Measurements from ENCODE around the gene GNG7.
A peak's percentile ranks its signal among the peaks of the same experiment; 100 is the strongest.

The GNG7 gene

DNA sequence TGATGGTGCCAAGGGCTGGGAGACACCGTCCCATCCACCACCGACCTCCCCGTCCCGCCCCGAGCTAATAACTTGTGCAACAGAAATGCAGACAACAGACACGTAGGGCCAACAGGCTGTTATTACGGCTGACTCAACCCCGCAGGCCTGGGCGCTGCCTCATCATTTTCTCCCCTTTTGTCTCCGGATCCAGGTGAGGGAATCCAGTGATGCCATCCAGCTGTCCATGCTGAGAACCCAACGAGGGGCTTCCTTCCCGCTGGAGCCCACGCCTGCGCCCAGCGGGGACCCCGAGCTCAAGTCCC, 25.1 kb upstream of the GNG7 start:
- Histone ChIP-seq H3K9ac (no peak overlapping the region), H4K20me1 (peaks cover 38% of the 10 kb centered on the region), H3K27ac (peak overlapping the region; percentile 54; the same call in 1 of the 2 replicates), H3K4me2 (peak overlapping the region; percentile 97), H3K4me3 (no peak overlapping the region), H3K9me3 (no peaks in the 10 kb centered on the region), H3K4me1 (peaks cover 98% of the 10 kb centered on the region), H3K27me3 (peaks cover 5% of the 10 kb centered on the region; the same call in 1 of the 2 replicates), H3K36me3 (peaks cover 20% of the 10 kb centered on the region)
- TF ChIP-seq Cebpa-rat (IDR thresholded peaks at IDR 0.05) = no peak

GRCh38 chr19:2726904-2727639, 24.6 kb upstream of the GNG7 start:
- Histone ChIP-seq H3K4me2 (peak overlapping the region; percentile 97), H3K36me3 (peaks cover 15% of the 10 kb centered on the region), H3K9ac (peak overlapping the region; percentile 48; the same call in 1 of the 2 replicates), H3K27me3 (peaks cover 5% of the 10 kb centered on the region; the same call in 1 of the 2 replicates), H3K27ac (peak overlapping the region; percentile 54), H3K9me3 (no peaks in the 10 kb centered on the region), H3K4me1 (peaks cover 98% of the 10 kb centered on the region), H4K20me1 (peaks cover 33% of the 10 kb centered on the region), H3K4me3 (peak overlapping the region; percentile 39; the same call in 1 of the 2 replicates)
- no peak for TF ChIP-seq Cebpa-rat (IDR thresholded peaks at IDR 0.05)

- Histone ChIP-seq H3K27me3 (peaks cover 5% of the 10 kb centered on the region; the same call in 1 of the 2 replicates), H3K9me3 (no peaks in the 10 kb centered on the region), H3K4me2 (peak overlapping the region; percentile 97), H3K4me1 (peaks cover 97% of the 10 kb centered on the region), H3K36me3 (peaks cover 7% of the 10 kb centered on the region; the same call in 1 of the 2 replicates), H3K4me3 (peak overlapping the region; percentile 39; the same call in 1 of the 2 replicates), H4K20me1 (peaks cover 25% of the 10 kb centered on the region), H3K9ac (peak overlapping the region; percentile 48; the same call in 1 of the 2 replicates), H3K27ac (peak overlapping the region; percentile 54)
- TF ChIP-seq Cebpa-rat (IDR thresholded peaks at IDR 0.05) = no peak
Observed at GRCh38 chr19:2726160-2726855, 23.8 kb upstream of the GNG7 start.

DNA sequence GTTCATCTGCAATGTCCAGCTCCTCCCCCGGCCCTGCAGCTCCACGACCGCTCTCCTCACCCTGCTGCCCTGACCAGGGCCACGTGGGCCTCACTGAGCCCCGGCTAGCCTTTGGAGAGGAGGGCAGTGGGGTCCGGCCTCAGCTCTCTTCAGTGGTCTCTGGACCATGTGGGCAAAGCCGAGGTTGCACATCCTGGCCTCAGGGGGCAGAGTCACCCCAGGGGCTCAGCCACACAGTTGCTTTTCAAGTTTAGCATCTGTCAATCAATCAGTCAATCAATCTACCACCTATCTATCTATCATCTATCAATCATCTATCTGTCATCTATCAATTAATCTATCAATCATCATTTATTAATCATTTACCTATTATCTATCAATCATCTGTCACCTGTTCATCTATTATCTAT, 21.7 kb upstream of the GNG7 start:
- no peak overlapping the region for H3K9ac ChIP-seq
- H3K4me1 ChIP-seq = peaks cover 89% of the 10 kb centered on the region
- H3K9me3 ChIP-seq = no peaks in the 10 kb centered on the region
- TF ChIP-seq Cebpa-rat (IDR thresholded peaks at IDR 0.05) = no peak
- peaks cover 5% of the 10 kb centered on the region; the same call in 1 of the 2 replicates for H3K27me3 ChIP-seq
- H3K4me3 ChIP-seq = no peak overlapping the region
- no peaks in the 10 kb centered on the region for H3K36me3 ChIP-seq
- H3K4me2 ChIP-seq = peak overlapping the region; percentile 96
- peaks cover 31% of the 10 kb centered on the region for H4K20me1 ChIP-seq
- H3K27ac ChIP-seq = no peak overlapping the region

DNA sequence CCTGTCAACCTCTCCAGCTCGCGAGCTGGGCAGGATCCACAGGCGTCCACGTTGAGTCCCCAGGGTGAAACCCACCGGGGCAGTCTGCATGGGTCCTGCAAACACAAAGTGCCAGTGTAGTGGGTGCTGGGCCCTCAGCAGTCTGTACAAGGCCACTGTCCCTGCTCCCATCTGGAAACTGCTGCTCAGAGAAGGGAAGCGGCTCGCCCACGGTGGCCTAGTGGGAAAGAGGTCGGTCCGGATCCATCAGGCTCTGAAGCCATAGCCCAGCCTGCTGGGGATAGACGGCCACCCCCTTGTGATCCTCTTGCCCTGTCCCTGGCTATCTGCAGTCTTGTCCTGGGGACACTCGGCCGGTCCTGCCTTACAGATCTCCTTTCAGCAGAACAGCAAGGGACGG, 21.3 kb upstream of the GNG7 start:
- Histone ChIP-seq H3K9me3 (no peaks in the 10 kb centered on the region), H3K4me3 (no peak overlapping the region), H3K27ac (0 out of 2 replicates have a peak overlapping the region, but pooled peaks have one; percentile 41), H3K4me2 (peak overlapping the region; percentile 96), H3K9ac (no peak overlapping the region), H3K4me1 (peaks cover 88% of the 10 kb centered on the region), H4K20me1 (peaks cover 35% of the 10 kb centered on the region), H3K27me3 (peaks cover 5% of the 10 kb centered on the region; the same call in 1 of the 2 replicates), H3K36me3 (no peaks in the 10 kb centered on the region)
- no peak for TF ChIP-seq Cebpa-rat (IDR thresholded peaks at IDR 0.05)

DNA sequence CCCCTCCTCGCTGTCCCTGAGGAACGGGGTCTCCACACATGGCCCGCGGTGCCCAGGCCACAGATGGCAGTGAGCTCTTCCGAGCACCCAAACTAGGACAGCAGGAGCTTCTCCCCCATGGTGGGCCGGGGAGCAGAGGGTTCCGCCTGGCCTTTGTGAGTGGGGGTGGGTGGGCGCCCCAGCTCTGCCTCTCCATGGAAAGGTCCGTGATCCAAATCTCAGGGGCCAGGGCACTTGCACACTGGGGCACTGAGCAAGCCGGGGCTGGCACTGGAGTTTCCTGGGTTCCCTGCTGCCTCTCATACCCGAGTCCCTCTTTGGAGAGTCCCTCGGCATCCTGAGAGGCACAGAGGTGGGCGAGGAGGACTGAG, 20.8 kb upstream of the GNG7 start:
- Histone ChIP-seq H3K4me1 (peaks cover 84% of the 10 kb centered on the region), H3K27me3 (peaks cover 5% of the 10 kb centered on the region; the same call in 1 of the 2 replicates), H4K20me1 (peaks cover 39% of the 10 kb centered on the region), H3K4me2 (peak overlapping the region; percentile 96), H3K4me3 (no peak overlapping the region), H3K9ac (no peak overlapping the region; the same call in 1 of the 2 replicates), H3K36me3 (peaks cover 2% of the 10 kb centered on the region), H3K9me3 (no peaks in the 10 kb centered on the region), H3K27ac (peak overlapping the region; percentile 41)
- no peak for TF ChIP-seq Cebpa-rat (IDR thresholded peaks at IDR 0.05)

GRCh38 chr19:2722541-2723344, 20.2 kb upstream of the GNG7 start:
- no peak for TF ChIP-seq Cebpa-rat (IDR thresholded peaks at IDR 0.05)
- H3K9me3 ChIP-seq = no peaks in the 10 kb centered on the region
- peak overlapping the region; percentile 41 for H3K27ac ChIP-seq
- H3K4me3 ChIP-seq = peak overlapping the region; percentile 75; the same call in 1 of the 2 replicates
- peak overlapping the region; percentile 96 for H3K4me2 ChIP-seq
- H3K27me3 ChIP-seq = peaks cover 5% of the 10 kb centered on the region; the same call in 1 of the 2 replicates
- H4K20me1 ChIP-seq = peaks cover 40% of the 10 kb centered on the region
- H3K36me3 ChIP-seq = peaks cover 8% of the 10 kb centered on the region
- no peak overlapping the region; the same call in 1 of the 2 replicates for H3K9ac ChIP-seq
- peaks cover 78% of the 10 kb centered on the region for H3K4me1 ChIP-seq

DNA sequence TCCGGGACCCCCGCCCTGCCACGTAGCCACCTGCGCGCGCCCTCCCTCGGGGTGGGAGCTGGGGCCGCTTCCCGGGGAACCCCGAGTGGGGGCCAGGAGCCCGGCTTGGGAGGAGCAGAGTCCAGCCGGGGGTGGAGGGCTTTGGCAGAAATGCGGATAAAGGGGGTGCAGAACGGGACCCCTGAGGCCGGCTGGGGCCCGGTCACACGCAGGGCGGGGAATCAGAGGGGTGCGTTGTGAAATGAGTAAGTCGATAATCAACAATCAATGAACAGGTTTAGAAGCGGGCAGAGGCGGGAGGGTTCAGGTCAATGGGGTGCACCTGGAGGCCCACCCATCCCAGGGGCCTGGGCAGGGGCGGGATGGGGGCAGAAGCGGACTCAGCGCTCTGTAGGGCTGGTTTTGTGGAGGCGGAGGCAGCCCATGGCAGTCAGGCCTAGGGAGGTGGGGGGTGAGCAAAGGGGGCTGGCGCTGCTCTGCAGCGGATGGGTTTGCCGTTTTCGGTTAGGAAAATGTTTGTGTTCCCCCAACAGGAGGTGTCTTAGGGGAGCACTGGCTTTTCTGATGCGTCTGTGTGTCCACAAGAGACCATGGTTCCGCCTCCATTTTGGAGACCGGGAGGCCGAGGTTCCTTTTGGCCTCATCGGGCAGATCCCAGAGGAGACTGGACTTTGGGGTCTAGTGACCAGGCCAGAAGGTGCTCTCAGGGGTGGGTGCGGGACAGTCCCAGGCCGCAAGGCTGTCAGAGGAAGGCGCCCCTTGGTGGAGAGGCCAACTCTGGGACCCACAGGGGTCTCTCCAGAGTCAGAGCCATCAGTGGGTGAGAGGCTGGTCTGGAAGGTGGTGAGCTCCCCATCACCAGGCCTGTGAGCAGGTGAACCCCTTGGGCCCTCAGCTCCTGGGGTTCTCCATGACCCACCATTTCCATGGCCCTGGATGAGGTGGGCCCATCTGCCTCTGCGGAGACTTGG, 19.4 kb upstream of the GNG7 start:
- TF ChIP-seq Cebpa-rat (IDR thresholded peaks at IDR 0.05) = no peak
- Histone ChIP-seq H3K4me2 (peak overlapping the region; percentile 96), H3K27me3 (peaks cover 5% of the 10 kb centered on the region; the same call in 1 of the 2 replicates), H3K9ac (peak overlapping the region; percentile 84), H3K9me3 (no peaks in the 10 kb centered on the region), H3K4me1 (peaks cover 69% of the 10 kb centered on the region), H4K20me1 (peaks cover 35% of the 10 kb centered on the region), H3K4me3 (peak overlapping the region; percentile 75), H3K27ac (peak overlapping the region; percentile 64; the same call in 1 of the 2 replicates), H3K36me3 (peaks cover 15% of the 10 kb centered on the region)
